HG02798 (cell line): ENCODE data around the gene DNASE1.

Experiments used
- ATAC-seq: cut with Tn5 transposase; IDR thresholded peaks from one replicate; pipeline ENCODE4 v1.9.1; 2021; ENCODE audit warnings: mild to moderate bottlenecking; ENCODE audit not compliant: unreplicated experiment, poor library complexity

The DNASE1 gene

GRCh38 chr16:3691761-3692160 is 37.3 kb downstream of the DNASE1 start:
- ATAC-seq: no peak

- no peak for ATAC-seq
These were observed 39.6 kb downstream of the DNASE1 start for GRCh38 chr16:3694051-3694450.

GRCh38 chr16:3695610-3696369 is 41.3 kb downstream of the DNASE1 start:
- no peak for ATAC-seq

GRCh38 chr16:3696425-3697218 is 42.1 kb downstream of the DNASE1 start:
- no peak for ATAC-seq

- no peak for ATAC-seq
These were observed 44.5 kb downstream of the DNASE1 start for GRCh38 chr16:3698941-3699340.

GRCh38 chr16:3701531-3701930 is 47.0 kb downstream of the DNASE1 start:
- no peak for ATAC-seq

- no peak for ATAC-seq
These were observed 47.6 kb downstream of the DNASE1 start for GRCh38 chr16:3702082-3702481.

- ATAC-seq: no peak
These were observed 51.9 kb downstream of the DNASE1 start for GRCh38 chr16:3706253-3707012.
